Measurements from ENCODE around the gene MAPRE2.

GRCh38 chr18:35186291-35187034, 145.2 kb downstream of the MAPRE2 start:
- TF ChIP-seq, protein P1, sequence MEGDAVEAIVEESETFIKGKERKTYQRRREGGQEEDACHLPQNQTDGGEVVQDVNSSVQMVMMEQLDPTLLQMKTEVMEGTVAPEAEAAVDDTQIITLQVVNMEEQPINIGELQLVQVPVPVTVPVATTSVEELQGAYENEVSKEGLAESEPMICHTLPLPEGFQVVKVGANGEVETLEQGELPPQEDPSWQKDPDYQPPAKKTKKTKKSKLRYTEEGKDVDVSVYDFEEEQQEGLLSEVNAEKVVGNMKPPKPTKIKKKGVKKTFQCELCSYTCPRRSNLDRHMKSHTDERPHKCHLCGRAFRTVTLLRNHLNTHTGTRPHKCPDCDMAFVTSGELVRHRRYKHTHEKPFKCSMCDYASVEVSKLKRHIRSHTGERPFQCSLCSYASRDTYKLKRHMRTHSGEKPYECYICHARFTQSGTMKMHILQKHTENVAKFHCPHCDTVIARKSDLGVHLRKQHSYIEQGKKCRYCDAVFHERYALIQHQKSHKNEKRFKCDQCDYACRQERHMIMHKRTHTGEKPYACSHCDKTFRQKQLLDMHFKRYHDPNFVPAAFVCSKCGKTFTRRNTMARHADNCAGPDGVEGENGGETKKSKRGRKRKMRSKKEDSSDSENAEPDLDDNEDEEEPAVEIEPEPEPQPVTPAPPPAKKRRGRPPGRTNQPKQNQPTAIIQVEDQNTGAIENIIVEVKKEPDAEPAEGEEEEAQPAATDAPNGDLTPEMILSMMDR (IDR thresholded peaks at IDR 0.05) = no peak
- no peak for TF ChIP-seq POLR2A (IDR thresholded peaks at IDR 0.05)
